ENCODE data around the gene CCSER1.
"Not testable (repeated sequence)": the region's sequence is repeated elsewhere in the genome, so short reads cannot be mapped to it uniquely, and the experiment has no call there.

CCSER1 gene

GRCh38 chr4:90299373-90299772, 172.2 kb downstream of the CCSER1 start:
- DNase-seq (ENCODE audit: low spot score): no peak

- DNase-seq (ENCODE audit: low spot score): no peak
These were observed 179.6 kb downstream of the CCSER1 start for GRCh38 chr4:90306810-90307209.

GRCh38 chr4:90317140-90317539, 189.9 kb downstream of the CCSER1 start:
- not testable (repeated sequence) for DNase-seq (ENCODE audit: low spot score)

DNA sequence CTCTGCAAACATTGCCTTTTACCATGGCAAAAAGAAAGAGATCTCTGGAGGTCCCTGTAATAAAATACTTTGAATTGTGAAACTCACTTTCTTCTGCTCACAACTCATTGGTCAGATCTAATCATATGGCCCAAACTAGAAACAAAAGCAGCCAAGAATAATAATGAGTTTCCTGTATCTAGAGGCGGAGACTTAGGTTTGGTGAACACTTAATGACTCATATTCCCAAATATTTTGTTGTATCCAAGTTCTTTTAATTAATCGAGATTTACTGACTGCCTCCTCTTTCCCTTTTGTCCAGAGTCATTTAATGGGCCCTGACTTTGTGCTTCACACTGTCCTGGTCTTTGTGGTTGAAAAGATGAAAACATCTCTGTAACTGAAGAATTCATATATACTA, 190.6 kb downstream of the CCSER1 start:
- DNase-seq (ENCODE audit: low spot score): no peak

GRCh38 chr4:90318193-90318592, 191.0 kb downstream of the CCSER1 start:
- no peak for DNase-seq (ENCODE audit: low spot score)

DNA sequence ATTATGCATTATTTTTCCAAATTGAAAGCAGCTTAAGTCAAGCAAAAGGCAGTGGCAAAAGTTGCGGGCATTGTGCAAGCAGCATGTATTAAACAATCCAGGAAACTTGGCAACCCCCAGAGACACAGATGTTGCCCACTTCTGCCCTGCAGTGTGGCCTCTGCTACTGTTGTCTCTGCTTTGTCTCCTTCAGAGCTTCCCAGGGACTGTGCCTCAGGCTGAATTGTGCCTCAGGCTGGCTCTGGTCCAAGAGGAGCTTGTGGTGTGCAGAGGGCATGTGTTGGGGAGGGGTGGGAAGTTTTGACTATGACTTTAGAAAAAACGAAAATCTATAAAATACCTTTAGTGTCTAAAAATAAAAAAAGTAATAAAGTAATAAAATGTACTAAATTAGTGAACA, 201.4 kb downstream of the CCSER1 start:
- no peak for DNase-seq (ENCODE audit: low spot score)

- DNase-seq (ENCODE audit: low spot score): no peak
These were observed 203.4 kb downstream of the CCSER1 start for GRCh38 chr4:90330546-90330945.

DNA sequence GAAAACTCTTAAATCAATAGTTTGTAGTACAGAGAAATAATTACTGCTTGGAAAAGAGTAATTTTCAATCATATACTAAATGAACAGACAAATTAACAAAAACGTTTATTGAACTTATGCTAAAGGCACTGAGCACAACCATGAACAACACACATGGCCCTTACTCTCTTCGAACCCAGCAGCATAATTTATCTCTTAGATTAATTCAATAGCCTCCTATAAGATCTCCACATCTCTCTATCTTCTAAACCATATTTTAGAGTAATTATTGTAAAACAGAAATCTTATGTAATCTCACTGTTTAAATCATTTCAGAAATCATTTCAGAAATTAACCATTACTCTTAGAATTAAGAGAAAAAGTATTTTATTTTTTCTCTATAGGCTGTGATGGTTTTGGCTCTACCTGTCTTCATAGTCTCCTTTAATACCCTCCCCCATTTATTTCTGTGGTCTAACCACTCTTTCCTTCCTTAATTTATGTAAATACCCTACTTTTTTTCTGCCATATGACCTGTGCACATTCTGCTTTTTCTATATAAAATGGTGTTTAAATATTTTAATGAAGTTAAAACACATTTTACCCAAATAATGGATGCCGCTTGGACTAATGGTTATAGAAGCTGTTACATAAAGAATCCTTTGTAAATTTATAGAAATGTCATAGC, 218.5 kb downstream of the CCSER1 start:
- DNase-seq (ENCODE audit: low spot score): no peak

GRCh38 chr4:90349636-90350035, 222.4 kb downstream of the CCSER1 start:
- DNase-seq (ENCODE audit: low spot score): no peak

- peak; percentile 6 for DNase-seq (ENCODE audit: low spot score)
These were observed 230.0 kb downstream of the CCSER1 start for GRCh38 chr4:90357117-90357710.

DNA sequence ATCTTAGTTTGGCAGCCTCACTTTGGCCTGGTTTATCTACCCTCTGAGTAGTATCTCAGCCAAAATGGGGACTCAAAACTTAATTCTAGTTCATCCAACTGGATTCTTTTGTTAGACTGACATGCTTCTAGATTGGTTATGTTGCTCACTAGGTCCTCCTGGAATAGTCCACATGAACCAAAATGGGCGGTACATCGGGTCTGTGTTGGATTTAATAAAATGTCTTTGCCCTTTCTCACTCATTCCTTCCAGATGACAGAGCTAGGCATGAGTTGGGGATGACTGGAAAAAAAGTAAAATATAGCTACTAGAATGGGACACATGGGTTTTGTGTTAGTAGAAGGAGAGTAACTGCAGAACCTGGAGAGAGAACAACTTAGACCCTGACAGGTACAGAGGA, 247.9 kb downstream of the CCSER1 start:
- no peak for DNase-seq (ENCODE audit: low spot score)

DNA sequence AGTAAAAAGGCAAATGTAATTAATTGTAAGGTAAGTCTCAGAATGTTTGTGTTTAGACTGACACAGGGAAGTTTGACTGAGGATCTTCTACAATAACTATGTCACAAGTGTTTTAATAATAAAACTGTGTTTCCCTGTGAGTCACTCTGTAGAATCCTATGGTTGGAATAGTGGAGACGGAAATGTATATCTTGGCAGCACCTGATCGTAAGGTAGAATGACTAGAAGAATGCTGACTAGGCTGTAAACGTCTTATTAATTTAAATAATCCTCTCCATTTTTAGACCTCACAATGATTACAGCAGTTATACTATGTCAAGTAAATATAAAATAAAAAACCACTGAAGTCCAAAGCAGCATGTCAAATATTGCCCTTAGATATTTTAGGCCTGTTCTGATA, 266.0 kb downstream of the CCSER1 start:
- no peak for DNase-seq (ENCODE audit: low spot score)

GRCh38 chr4:90403781-90404180, 276.6 kb downstream of the CCSER1 start:
- DNase-seq (ENCODE audit: low spot score): no peak

GRCh38 chr4:90407897-90408296, 280.7 kb downstream of the CCSER1 start:
- not testable (repeated sequence) for DNase-seq (ENCODE audit: low spot score)

DNA sequence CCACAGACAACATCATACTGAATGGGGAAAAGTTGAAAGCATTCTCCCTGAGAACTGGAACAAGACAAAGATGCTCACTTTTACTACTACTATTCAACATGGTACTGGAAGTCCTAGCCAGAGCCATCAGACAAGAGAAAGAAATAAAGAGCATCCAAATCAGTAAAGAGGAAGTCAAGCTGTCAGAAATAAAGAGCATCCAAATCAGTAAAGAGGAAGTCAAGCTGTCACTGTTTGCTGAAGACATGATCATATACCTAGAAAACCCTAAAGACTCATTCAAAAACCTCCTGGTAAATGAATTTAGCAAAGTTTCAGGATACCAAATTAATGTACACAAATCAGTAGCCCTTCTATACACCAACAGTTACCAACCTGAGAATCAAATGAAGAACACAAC, 285.6 kb downstream of the CCSER1 start:
- DNase-seq (ENCODE audit: low spot score): not testable (repeated sequence)

DNA sequence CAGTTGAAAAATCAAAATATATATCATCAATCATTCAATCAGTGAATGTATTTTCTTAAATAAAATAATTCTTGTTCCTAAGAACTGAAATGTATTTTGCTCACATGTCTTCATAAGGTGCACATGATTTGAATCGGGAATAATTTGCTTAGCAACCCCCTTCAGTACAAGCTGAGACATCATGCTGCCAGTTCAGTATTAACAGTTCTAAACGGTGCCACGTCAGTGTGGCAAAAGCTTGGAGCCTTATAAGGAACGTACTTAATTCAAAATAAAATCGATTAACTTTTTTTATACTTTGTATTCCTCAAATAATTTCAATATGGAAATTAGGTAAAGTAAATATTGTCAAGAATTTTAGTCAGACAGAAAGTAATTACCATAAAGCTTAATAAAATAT, 287.9 kb downstream of the CCSER1 start:
- DNase-seq (ENCODE audit: low spot score): no peak

DNA sequence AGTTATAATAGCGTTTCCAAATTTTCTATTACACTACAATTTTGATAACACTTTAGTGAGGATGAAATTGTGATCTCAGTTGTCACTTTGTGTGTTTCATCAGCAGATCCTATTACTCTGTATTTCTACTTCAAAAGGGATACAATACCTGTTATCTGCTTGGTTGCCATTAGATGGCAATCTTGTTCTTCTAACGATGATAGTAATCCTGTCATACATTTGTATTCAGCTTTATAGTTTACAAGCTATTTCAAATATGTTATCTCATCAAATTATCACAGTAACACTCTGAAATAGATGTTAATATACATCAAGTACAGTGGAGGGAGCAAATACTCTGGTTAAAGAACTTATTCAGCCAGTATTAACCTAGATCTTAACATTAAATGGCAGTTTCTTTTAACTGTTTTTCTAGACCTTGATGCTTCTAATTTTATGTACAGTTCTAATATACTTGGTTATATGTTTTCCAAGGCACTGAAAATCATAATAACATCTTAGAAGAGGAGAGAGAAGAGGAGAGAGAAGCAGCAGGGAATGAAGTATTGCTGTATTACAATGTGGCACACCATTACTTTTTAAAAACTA, 292.0 kb downstream of the CCSER1 start:
- DNase-seq (ENCODE audit: low spot score): peak; percentile 17

DNA sequence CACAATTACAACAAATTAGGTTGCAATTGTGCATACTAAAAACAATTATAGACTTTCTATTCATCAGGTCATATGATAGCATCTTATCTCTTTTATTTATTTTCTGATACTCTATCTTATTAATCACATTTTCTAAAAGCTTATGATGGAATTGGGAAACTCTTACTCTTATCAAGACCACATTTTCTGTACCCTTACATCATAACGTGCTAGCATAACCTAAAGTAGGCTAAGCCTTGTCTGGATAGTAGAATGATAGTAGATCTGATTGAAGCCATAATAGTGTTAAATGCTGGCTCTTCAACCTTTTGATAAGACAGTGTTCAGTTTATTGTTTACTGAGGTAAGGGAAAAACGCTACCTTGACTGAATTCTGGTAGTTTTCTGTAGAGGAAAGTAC, 294.0 kb downstream of the CCSER1 start:
- DNase-seq (ENCODE audit: low spot score): no peak

- DNase-seq (ENCODE audit: low spot score): no peak
These were observed 298.7 kb downstream of the CCSER1 start for GRCh38 chr4:90425893-90426292.

DNA sequence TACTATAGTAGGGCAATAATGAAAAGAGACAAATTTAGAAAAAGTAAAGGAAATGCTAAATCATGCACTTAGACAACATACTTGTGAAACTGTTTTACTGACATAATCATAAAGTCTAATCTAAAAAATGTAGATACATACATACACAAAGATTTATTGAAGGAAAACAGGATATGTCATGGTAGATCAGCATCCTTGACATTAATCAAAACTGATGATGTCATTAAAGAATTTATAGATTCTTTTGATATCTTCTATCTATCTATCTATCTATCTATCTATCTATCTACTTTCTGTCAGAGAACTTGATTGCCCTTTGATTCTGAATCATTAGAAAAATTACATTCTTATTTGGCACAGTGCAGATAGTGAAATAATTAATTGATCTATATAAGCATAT, 311.3 kb downstream of the CCSER1 start:
- no peak for DNase-seq (ENCODE audit: low spot score)

DNA sequence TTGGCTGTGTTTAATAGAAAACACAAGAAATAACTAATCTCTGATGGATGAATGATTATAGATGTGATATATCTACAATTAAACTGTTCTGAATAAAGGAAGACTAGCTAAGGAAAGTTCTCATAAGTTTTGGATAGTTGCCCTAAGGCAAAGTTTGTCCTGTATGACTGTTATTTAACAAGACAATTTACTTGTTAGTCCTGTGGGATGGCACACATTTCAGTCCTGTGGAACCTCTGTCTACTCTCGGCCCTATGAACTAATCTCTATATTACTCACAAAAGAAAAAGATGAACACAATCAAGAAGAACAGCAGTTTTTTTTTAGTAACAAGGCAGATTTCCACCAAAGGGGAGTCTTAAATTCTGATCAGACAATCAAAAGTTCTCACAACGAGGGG, 314.6 kb downstream of the CCSER1 start:
- no peak for DNase-seq (ENCODE audit: low spot score)

- no peak for DNase-seq (ENCODE audit: low spot score)
These were observed 315.4 kb downstream of the CCSER1 start for GRCh38 chr4:90442619-90443018.

- DNase-seq (ENCODE audit: low spot score): no peak
These were observed 316.0 kb downstream of the CCSER1 start for GRCh38 chr4:90443231-90443630.

- DNase-seq (ENCODE audit: low spot score): no peak
These were observed 317.7 kb downstream of the CCSER1 start for GRCh38 chr4:90444904-90445303.
